WTC11 (cell line): ENCODE data around the gene TMC5. TPM values are rescaled to one million over a fixed set of nuclear protein-coding genes. Genes with fewer than 3 reads are reported as not detected.

ENCODE experiments used
- ATAC-seq: fragments of 200-7000 bp; cut with Tn5 transposase; 2 replicates; pipeline ENCODE4 v1.10.0; 2021; ENCODE audit warnings: mild to moderate bottlenecking, moderate library complexity
- CTCF ChIA-PET: fragments of 300-600 bp; sonication (Branson Sonifier 250); formaldehyde crosslinking; loops from one replicate; lab custom pipeline; 2021; ENCODE audit warnings: antibody characterized with exemption; lab: Charles Lee
- POLR2A ChIA-PET: fragments of 350-600 bp; sonication (Branson Sonifier 250); formaldehyde crosslinking; loops from one replicate; lab custom pipeline; 2021; ENCODE audit warnings: antibody characterized with exemption; lab: Charles Lee
- DNase-seq: peaks from one replicate; pipeline ENCODE4 v3.0.0; 2021; ENCODE audit warnings: low spot score
- H3K27ac Mint-ChIP-seq: 2 replicates; pipeline ENCODE4 v1.8.0; 2021; ENCODE audit warnings: mixed read lengths
- H3K27me3 Mint-ChIP-seq: 2 replicates; pipeline ENCODE4 v1.8.0; 2021; ENCODE audit warnings: low read depth, mild to moderate bottlenecking, moderate library complexity, mixed read lengths
- H3K36me3 Mint-ChIP-seq: 2 replicates; pipeline ENCODE4 v1.8.0; 2021; ENCODE audit warnings: mixed read lengths
- H3K4me1 Mint-ChIP-seq: 2 replicates; pipeline ENCODE4 v1.8.0; 2022; ENCODE audit warnings: mixed read lengths
- H3K4me3 Mint-ChIP-seq: 2 replicates; pipeline ENCODE4 v1.8.0; 2021; ENCODE audit warnings: mild to moderate bottlenecking, moderate library complexity, mixed read lengths
- H3K9me3 Mint-ChIP-seq: 2 replicates; pipeline ENCODE4 v1.8.0; 2021; ENCODE audit warnings: mixed read lengths
- CREM ChIP-seq: sonication (generic); formaldehyde crosslinking; IDR thresholded peaks from 2 replicates; pipeline ENCODE4 v1.8.1; 2022; ENCODE audit warnings: mild to moderate bottlenecking, missing genetic modification reagents, moderate library complexity
- EMX1 ChIP-seq: fragments of 250-450 bp; sonication (Bioruptor Pico); IDR thresholded peaks from 2 replicates; pipeline ENCODE4 v1.8.0; 2021; ENCODE audit warnings: mild to moderate bottlenecking
- ERG ChIP-seq: fragments of 250-450 bp; sonication (Bioruptor Pico); IDR thresholded peaks from 2 replicates; pipeline ENCODE4 v1.8.0; 2021; ENCODE audit warnings: mild to moderate bottlenecking
- FOXJ3 ChIP-seq: sonication (generic); formaldehyde crosslinking; IDR thresholded peaks from 2 replicates; pipeline ENCODE4 v1.9.0; 2021; ENCODE audit warnings: missing genetic modification reagents, mild to moderate bottlenecking, borderline replicate concordance
- FOXK1 ChIP-seq: sonication (generic); formaldehyde crosslinking; IDR thresholded peaks from 2 replicates; pipeline ENCODE4 v1.8.0; 2022; ENCODE audit warnings: mild to moderate bottlenecking, moderate library complexity, missing genetic modification reagents
- FOXP1 ChIP-seq: sonication (generic); formaldehyde crosslinking; IDR thresholded peaks from 2 replicates; pipeline ENCODE4 v1.8.0; 2022; ENCODE audit warnings: missing genetic modification reagents, mild to moderate bottlenecking, moderate library complexity, borderline replicate concordance
- GRHL2 ChIP-seq: fragments of 250-450 bp; sonication (Bioruptor Pico); IDR thresholded peaks from 2 replicates; pipeline ENCODE4 v1.8.0; 2022; ENCODE audit warnings: mild to moderate bottlenecking, moderate library complexity; ENCODE audit not compliant: insufficient replicate concordance, severe bottlenecking
- IRF1 ChIP-seq: sonication (generic); formaldehyde crosslinking; IDR thresholded peaks from 2 replicates; pipeline ENCODE4 v1.8.0; 2023; ENCODE audit warnings: missing genetic modification reagents
- JAZF1 ChIP-seq: fragments of 250-450 bp; sonication (Bioruptor Pico); IDR thresholded peaks from 2 replicates; pipeline ENCODE4 v1.9.0; 2021; ENCODE audit warnings: moderate library complexity, mild to moderate bottlenecking, inconsistent platforms
- NFYB ChIP-seq: sonication (generic); formaldehyde crosslinking; conservative IDR thresholded peaks from 2 replicates; pipeline ENCODE4 v1.8.0; 2022; ENCODE audit warnings: low read depth, missing genetic modification reagents
- NR1H2 ChIP-seq: sonication (generic); formaldehyde crosslinking; IDR thresholded peaks from 2 replicates; pipeline ENCODE4 v1.9.0; 2021; ENCODE audit warnings: mild to moderate bottlenecking, moderate library complexity, missing genetic modification reagents
- TCF7 ChIP-seq: sonication (generic); formaldehyde crosslinking; IDR thresholded peaks from 2 replicates; pipeline ENCODE4 v1.8.0; 2022; ENCODE audit warnings: mild to moderate bottlenecking, low read depth, missing genetic modification reagents, moderate library complexity
- USF1 ChIP-seq: sonication (generic); formaldehyde crosslinking; IDR thresholded peaks from 2 replicates; pipeline ENCODE4 v1.8.0; 2022; ENCODE audit warnings: mild to moderate bottlenecking, missing genetic modification reagents
- USF2 ChIP-seq: sonication (generic); formaldehyde crosslinking; IDR thresholded peaks from 2 replicates; pipeline ENCODE4 v1.8.1; 2023; ENCODE audit warnings: mild to moderate bottlenecking, missing genetic modification reagents, moderate library complexity
- ZBTB43 ChIP-seq: sonication (generic); formaldehyde crosslinking; IDR thresholded peaks from 2 replicates; pipeline ENCODE4 v1.8.1; 2023; ENCODE audit warnings: mild to moderate bottlenecking, missing genetic modification reagents
- ZNF121 ChIP-seq: sonication (generic); formaldehyde crosslinking; IDR thresholded peaks from 2 replicates; pipeline ENCODE4 v1.8.0; 2023; ENCODE audit warnings: missing genetic modification reagents
- ZNF232 ChIP-seq: sonication (generic); formaldehyde crosslinking; IDR thresholded peaks from 2 replicates; pipeline ENCODE4 v1.8.0; 2022; ENCODE audit warnings: mild to moderate bottlenecking, missing genetic modification reagents
- ZNF396 ChIP-seq: fragments of 250-450 bp; sonication (Bioruptor Pico); IDR thresholded peaks from 2 replicates; pipeline ENCODE4 v1.8.0; 2021; ENCODE audit warnings: mild to moderate bottlenecking, moderate library complexity, borderline replicate concordance
- ZNF425 ChIP-seq: fragments of 250-450 bp; sonication (Bioruptor Pico); conservative IDR thresholded peaks from 2 replicates; pipeline ENCODE4 v1.9.0; 2021; ENCODE audit warnings: mild to moderate bottlenecking
- total RNA-seq: library from RNA; stranded (reverse); gene quantifications from 3 replicates; pipeline ENCODE4 v1.2.3, GENCODE V29; 2021

Gene TMC5
- total RNA-seq, 1 experiment from 2014 or later: 3.1 TPM

GRCh38 chr16:19497176-19497575 is 79.5 kb downstream of the TMC5 start (continued):
- no peak for TF ChIP-seq USF2 (CRISPR knock-in tag)
- TF ChIP-seq CREM: no peak
- no peak for TF ChIP-seq ZNF425
- TF ChIP-seq FOXJ3: no peak

GRCh38 chr16:19499006-19499405 is 81.3 kb downstream of the TMC5 start:
- Mint-ChIP-seq H3K27ac (no peak overlapping the region), H3K4me1 (no peaks in the 10 kb centered on the region), H3K9me3 (no peaks in the 10 kb centered on the region), H3K4me3 (no peak overlapping the region), H3K36me3 (peaks cover 38% of the 10 kb centered on the region), H3K27me3 (no peaks in the 10 kb centered on the region)
- ChIA-PET CTCF (no interaction called here), POLR2A (no interaction called here)
- no peak for TF ChIP-seq FOXK1
- no peak for TF ChIP-seq GRHL2 (CRISPR knock-in tag)
- DNase-seq: no peak
- ATAC-seq: no peak

- Mint-ChIP-seq H3K9me3 (no peaks in the 10 kb centered on the region), H3K4me1 (no peaks in the 10 kb centered on the region), H3K36me3 (peaks cover 40% of the 10 kb centered on the region), H3K4me3 (no peak overlapping the region), H3K27me3 (no peaks in the 10 kb centered on the region), H3K27ac (no peak overlapping the region; the same call in 1 of the 2 replicates)
- TF ChIP-seq TCF7 (CRISPR knock-in tag) (no peak), EMX1 (no peak), ZNF232 (no peak), ZBTB43 (CRISPR knock-in tag) (no peak), ZNF396 (CRISPR knock-in tag) (no peak), FOXP1 (CRISPR knock-in tag) (no peak), IRF1 (CRISPR knock-in tag) (no peak), USF1 (CRISPR knock-in tag) (no peak), NR1H2 (CRISPR knock-in tag) (no peak), ZNF121 (CRISPR knock-in tag) (no peak), NFYB (CRISPR knock-in tag) (no peak), JAZF1 (CRISPR knock-in tag) (no peak), FOXJ3 (no peak), USF2 (CRISPR knock-in tag) (no peak), ERG (CRISPR knock-in tag) (no peak)
- CTCF ChIA-PET: no interaction called here
- ATAC-seq (no peak), DNase-seq (no peak)
- POLR2A ChIA-PET: no interaction called here
Observed at GRCh38 chr16:19499481-19499880, 81.8 kb downstream of the TMC5 start.
